Measurements from ENCODE around the gene SAMD3.
"Not testable (repeated sequence)": the region's sequence is repeated elsewhere in the genome, so short reads cannot be mapped to it uniquely, and the experiment has no call there.

SAMD3 gene

GRCh38 chr6:130252527-130253237, 29.9 kb upstream of the SAMD3 start:
- no peak for TF ChIP-seq CTCF (IDR thresholded peaks at IDR 0.05; ENCODE audit: extremely low read depth, missing control alignments)
- no peak for DNase-seq (ENCODE audit: low spot score)

GRCh38 chr6:130245267-130245666, 22.5 kb upstream of the SAMD3 start:
- no peak for DNase-seq (ENCODE audit: low spot score)
- TF ChIP-seq CTCF (IDR thresholded peaks at IDR 0.05; ENCODE audit: extremely low read depth, missing control alignments): no peak

- no peak for DNase-seq (ENCODE audit: low spot score)
- TF ChIP-seq CTCF (IDR thresholded peaks at IDR 0.05; ENCODE audit: extremely low read depth, missing control alignments): no peak
These were observed 22.0 kb upstream of the SAMD3 start for GRCh38 chr6:130244728-130245127.

- TF ChIP-seq CTCF (IDR thresholded peaks at IDR 0.05; ENCODE audit: extremely low read depth, missing control alignments): no peak
- no peak for DNase-seq (ENCODE audit: low spot score)
These were observed 17.5 kb upstream of the SAMD3 start for GRCh38 chr6:130240232-130240631.

GRCh38 chr6:130239755-130240154, 17.0 kb upstream of the SAMD3 start:
- DNase-seq (ENCODE audit: low spot score): no peak
- no peak for TF ChIP-seq CTCF (IDR thresholded peaks at IDR 0.05; ENCODE audit: extremely low read depth, missing control alignments)

DNA sequence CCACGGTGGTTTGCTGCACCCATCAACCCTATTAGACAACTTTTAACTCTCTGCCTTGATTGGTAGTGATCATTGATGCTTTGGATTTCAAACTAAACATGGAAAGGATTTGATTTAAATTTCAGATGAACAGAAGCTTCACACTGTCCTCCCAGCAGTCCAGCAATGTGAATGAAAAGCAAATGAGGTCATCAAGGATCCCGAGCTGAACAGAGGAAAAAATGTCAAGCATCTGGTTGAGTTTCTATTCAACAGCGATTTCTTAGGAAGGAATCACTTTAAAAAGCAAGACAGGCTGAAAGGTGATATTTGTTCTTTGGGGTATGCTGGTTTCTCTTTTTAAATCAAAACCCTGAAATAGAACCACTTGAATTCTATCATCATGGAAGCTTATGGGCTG, 10.6 kb upstream of the SAMD3 start:
- no peak for DNase-seq (ENCODE audit: low spot score)
- no peak for TF ChIP-seq CTCF (IDR thresholded peaks at IDR 0.05; ENCODE audit: extremely low read depth, missing control alignments)

GRCh38 chr6:130230531-130230930, 7.8 kb upstream of the SAMD3 start:
- not testable (repeated sequence) for DNase-seq (ENCODE audit: low spot score)

DNA sequence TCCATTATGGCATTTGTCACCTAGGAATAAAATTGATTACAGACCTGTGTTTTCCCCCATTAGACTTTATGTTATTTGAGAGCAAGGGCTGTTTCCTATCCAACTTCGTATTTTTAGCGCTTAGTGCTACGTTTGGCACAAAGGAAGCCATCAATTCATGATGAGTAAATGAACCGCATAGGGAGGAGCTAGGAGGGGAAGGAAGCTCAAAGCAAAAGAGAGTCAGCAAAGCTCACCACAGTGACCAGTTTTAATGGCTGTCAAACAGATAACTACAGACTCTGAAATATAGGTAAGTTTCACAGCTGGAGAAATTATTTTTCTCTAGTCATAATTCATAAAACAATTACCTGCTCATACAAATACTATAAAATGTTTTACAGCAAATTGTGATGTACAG, 6.9 kb upstream of the SAMD3 start:
- TF ChIP-seq CTCF (IDR thresholded peaks at IDR 0.05; ENCODE audit: extremely low read depth, missing control alignments): no peak
- no peak for DNase-seq (ENCODE audit: low spot score)
